ENCODE data around the gene STEAP2.

The STEAP2 gene

DNA sequence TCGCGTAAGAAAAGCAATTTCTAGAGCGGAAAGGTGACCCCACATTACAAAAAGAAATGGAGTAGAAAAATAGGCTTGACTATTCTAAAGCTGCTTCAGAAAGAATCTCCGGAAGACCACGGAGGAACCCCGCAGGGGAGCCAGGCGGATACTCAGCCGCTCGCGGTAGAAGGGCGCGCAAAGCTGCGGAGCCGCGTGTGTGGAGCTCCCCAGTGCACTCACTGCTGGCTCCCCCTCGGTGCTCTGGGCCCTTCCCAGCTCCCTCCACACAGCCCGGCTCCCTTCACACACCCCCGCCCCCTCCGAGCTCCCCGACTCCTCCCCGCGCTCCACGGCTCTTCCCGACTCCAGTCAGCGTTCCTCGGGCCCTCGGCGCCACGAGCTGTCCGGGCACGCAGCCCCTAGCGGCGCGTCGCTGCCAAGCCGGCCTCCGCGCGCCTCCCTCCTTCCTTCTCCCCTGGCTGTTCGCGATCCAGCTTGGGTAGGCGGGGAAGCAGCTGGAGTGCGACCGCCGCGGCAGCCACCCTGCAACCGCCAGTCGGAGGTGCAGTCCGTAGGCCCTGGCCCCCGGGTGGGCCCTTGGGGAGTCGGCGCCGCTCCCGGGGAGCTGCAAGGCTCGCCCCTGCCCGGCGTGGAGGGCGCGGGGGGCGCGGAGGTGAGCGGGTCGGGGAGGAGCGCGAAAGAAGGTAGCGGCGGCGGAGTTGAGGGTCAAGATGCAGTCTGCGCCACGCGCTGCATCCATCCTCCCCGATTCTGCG is at the start of gene STEAP2:
TSS of gene STEAP2 (plus strand) at position 350 of the 758 bp plus-strand sequence. CDS start 13,343 bp downstream, outside the sequence.
- peak within 1 kb of the TSS; percentile 86 for H3K4me3 ChIP-seq (ENCODE audit: low read depth, low read length)
- TF ChIP-seq, protein P1, sequence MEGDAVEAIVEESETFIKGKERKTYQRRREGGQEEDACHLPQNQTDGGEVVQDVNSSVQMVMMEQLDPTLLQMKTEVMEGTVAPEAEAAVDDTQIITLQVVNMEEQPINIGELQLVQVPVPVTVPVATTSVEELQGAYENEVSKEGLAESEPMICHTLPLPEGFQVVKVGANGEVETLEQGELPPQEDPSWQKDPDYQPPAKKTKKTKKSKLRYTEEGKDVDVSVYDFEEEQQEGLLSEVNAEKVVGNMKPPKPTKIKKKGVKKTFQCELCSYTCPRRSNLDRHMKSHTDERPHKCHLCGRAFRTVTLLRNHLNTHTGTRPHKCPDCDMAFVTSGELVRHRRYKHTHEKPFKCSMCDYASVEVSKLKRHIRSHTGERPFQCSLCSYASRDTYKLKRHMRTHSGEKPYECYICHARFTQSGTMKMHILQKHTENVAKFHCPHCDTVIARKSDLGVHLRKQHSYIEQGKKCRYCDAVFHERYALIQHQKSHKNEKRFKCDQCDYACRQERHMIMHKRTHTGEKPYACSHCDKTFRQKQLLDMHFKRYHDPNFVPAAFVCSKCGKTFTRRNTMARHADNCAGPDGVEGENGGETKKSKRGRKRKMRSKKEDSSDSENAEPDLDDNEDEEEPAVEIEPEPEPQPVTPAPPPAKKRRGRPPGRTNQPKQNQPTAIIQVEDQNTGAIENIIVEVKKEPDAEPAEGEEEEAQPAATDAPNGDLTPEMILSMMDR (IDR thresholded peaks at IDR 0.05; ENCODE audit: control insufficient read depth, extremely low read depth, insufficient read depth): peak; percentile 51
- no peak for DNase-seq (ENCODE audit: low read depth)

DNA sequence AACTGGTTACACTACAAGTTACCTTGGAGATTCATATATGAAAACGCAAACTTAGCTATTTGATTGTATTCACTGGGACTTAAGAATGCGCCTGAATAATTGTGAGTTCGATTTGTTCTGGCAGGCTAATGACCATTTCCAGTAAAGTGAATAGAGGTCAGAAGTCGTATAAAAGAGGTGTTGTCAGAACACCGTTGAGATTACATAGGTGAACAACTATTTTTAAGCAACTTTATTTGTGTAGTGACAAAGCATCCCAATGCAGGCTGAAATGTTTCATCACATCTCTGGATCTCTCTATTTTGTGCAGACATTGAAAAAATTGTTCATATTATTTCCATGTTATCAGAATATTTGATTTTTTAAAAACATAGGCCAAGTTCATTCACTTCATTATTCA is 48.0 kb upstream of the STEAP2 start:
- no peak overlapping the region for H3K4me3 ChIP-seq (ENCODE audit: low read depth, low read length)
- DNase-seq (ENCODE audit: low read depth): no peak
- TF ChIP-seq, protein P1 (IDR thresholded peaks at IDR 0.05; ENCODE audit: control insufficient read depth, extremely low read depth, insufficient read depth): no peak

DNA sequence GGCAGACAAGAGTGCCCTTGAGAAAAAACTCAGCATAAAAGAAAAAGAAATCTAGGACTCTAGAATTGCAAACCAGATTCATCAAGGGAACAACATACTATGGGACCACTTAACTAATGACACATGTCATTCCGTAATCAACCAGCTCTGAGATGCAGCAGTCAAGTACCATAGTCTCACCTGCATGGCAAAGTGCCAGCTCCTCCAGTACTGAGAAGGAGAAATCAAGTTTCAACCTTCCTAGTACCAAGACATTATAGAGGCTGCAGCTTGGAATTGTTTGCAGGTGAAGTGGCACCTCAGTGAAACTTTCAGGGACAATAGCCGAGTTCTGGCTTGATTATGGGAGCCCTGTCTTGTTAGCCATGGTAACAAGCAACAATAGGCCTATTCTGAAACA is 45.8 kb upstream of the STEAP2 start:
- DNase-seq (ENCODE audit: low read depth): no peak
- TF ChIP-seq, protein P1 (IDR thresholded peaks at IDR 0.05; ENCODE audit: control insufficient read depth, extremely low read depth, insufficient read depth): no peak

DNA sequence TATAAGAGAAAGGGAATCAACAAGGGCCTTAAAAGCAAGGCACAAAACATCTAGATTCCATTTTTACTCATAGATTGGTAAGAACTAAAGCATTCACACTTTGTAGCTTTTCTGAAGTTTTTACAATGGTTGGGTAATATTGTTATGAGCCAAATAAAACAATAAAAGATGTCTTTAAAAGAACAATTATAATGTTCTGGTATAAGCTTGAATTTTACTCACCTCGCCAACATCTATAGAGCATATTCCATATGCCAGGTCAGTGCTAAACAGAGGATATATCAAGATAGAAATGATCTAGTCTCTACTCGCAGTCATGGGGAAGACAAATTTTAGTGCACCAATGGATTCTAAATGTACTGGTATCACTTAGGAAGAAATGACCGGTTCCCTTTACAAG is 45.4 kb upstream of the STEAP2 start:
- DNase-seq (ENCODE audit: low read depth): no peak
- no peak overlapping the region for H3K4me3 ChIP-seq (ENCODE audit: low read depth, low read length)
- TF ChIP-seq, protein P1 (IDR thresholded peaks at IDR 0.05; ENCODE audit: control insufficient read depth, extremely low read depth, insufficient read depth): no peak

More for the DNA sequence above, 45.8 kb upstream of the STEAP2 start:
- H3K4me3 ChIP-seq (ENCODE audit: low read depth, low read length): no peak overlapping the region

DNA sequence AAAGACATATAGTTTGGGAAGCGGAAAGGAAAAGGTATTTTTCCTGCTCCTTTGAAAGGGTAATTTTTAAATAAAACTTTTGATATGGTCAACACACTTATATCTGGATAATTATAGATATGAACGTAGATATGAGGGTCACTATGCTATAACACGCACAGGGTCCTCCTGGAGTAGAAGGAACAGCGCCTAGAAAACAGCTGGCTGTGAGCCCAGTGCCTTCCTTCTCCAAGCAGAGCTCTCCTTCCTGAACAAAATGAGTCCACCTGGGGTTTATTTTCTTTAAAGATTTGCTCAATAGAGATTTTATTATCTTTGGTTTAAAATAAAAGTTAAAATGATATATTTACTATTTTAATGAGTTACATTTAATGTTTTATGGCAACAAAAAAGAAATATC is 44.2 kb upstream of the STEAP2 start:
- no peak for DNase-seq (ENCODE audit: low read depth)
- H3K4me3 ChIP-seq (ENCODE audit: low read depth, low read length): no peak overlapping the region
- TF ChIP-seq, protein P1 (IDR thresholded peaks at IDR 0.05; ENCODE audit: control insufficient read depth, extremely low read depth, insufficient read depth): no peak

DNA sequence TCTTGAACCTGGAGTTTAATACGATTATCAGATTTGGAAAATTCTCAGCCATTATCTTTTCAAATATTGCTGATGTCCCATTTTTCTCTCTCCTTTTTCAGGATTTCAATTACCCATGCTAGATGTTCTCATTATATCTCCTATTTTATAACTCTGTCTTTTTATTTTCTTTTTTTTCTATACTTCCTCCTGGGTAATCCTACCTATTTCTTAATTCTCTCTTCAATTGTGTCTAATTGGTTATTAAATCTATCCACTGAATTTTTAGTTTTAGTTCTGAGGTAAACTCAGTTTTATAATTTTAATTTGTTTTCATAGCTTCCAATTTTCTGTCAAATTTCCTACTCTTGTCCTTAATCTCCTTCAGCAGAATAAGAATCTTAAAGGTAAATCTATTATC is 41.6 kb upstream of the STEAP2 start:
- no peak overlapping the region for H3K4me3 ChIP-seq (ENCODE audit: low read depth, low read length)
- TF ChIP-seq, protein P1 (IDR thresholded peaks at IDR 0.05; ENCODE audit: control insufficient read depth, extremely low read depth, insufficient read depth): no peak

DNA sequence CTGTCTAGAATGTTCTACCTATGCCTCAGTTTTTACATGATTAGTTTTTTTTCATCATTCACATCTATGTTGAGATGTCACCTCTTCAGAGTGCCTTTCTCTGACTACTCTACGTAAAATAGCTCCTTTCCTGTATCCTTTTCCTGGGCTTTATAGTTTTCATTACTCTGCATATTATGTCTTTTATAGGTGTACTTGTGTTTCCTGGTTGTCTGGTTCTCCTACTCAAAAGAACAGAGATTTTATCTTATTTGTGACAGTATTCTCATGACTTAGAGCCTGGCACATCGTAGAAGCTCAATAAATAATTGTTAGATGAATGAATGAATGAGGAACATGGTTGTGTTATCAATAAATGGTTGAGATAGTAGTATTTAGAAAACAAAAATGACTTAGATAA is 39.4 kb upstream of the STEAP2 start:
- TF ChIP-seq, protein P1 (IDR thresholded peaks at IDR 0.05; ENCODE audit: control insufficient read depth, extremely low read depth, insufficient read depth): no peak
- H3K4me3 ChIP-seq (ENCODE audit: low read depth, low read length): no peak overlapping the region
- peak; percentile 50 for DNase-seq (ENCODE audit: low read depth)

More for the DNA sequence above, 41.6 kb upstream of the STEAP2 start:
- no peak for DNase-seq (ENCODE audit: low read depth)

Data from LNCaP clone FGC (cell line).